Putamen (tissue), 1 donor: ENCODE results near the gene EMX2.
A peak's percentile ranks its signal among the peaks of the same experiment; 100 is the strongest.

Experiments used
- DNase-seq: peaks from one replicate; pipeline ENCODE4 v3.0.0-alpha.2; 2016; ENCODE audit warnings: low spot score

EMX2 gene

GRCh38 chr10:117544711-117545140, 2.2 kb downstream of the EMX2 start:
- no peak for DNase-seq

DNA sequence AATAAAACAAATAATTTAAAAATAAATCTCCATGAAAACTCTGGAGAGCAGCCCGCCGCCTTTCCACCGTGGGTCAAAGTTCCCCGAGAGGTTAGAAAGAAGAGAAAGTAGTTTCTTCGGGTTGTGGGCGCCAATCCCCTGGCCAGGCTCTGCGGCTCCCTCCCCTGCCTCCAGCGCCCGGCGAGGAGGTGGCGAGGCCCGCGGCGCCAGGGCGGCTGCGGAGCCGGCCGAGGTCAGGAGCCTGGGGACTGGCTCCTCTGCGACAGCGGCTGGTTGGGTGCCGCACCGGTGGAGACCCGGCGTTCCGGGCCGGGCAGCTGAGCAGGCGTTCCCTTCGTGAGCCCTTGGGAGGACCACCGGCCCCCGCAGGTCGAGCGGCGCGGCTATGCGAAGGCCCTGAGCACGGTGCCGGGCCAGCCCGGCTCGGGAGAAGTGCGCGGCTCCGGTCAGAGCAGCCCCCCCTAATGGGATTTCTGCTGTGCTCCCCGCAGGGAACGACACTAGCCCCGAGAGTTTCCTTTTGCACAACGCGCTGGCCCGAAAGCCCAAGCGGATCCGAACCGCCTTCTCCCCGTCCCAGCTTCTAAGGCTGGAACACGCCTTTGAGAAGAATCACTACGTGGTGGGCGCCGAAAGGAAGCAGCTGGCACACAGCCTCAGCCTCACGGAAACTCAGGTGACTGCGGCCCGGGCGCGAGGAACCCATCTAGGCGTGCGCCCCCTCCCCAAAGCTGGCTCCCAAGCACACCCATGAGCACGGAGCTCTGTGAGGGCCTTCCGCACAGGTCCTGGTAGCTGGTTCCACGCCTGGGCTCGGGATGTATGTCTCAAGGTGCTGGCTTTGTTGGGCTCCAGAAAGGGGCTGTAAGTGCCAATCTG, 2.8 kb downstream of the EMX2 start:
- no peak for DNase-seq

GRCh38 chr10:117546020-117546580, 3.6 kb downstream of the EMX2 start:
- no peak for DNase-seq

DNA sequence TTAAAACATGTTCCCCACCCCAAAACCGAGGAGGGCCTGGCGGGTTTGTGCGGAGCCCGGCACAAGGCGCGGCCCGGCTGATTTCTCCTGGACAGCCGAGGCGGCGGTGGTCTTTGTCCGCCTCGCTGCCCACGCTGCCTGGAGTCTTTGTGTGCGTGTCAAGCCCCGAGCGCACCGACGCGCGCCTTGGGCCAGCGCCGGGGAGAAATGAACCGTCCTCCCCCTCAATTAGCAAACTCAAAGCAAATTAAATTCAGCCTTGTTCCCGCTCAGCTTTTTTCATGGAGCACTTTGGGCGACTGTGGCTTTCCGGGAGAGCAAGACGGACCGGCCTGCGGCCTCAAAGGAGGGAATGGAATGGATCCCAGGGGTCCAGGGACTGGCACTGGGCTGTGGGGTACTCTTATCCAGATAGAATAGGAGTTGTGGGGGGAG, 4.1 kb downstream of the EMX2 start:
- no peak for DNase-seq

DNA sequence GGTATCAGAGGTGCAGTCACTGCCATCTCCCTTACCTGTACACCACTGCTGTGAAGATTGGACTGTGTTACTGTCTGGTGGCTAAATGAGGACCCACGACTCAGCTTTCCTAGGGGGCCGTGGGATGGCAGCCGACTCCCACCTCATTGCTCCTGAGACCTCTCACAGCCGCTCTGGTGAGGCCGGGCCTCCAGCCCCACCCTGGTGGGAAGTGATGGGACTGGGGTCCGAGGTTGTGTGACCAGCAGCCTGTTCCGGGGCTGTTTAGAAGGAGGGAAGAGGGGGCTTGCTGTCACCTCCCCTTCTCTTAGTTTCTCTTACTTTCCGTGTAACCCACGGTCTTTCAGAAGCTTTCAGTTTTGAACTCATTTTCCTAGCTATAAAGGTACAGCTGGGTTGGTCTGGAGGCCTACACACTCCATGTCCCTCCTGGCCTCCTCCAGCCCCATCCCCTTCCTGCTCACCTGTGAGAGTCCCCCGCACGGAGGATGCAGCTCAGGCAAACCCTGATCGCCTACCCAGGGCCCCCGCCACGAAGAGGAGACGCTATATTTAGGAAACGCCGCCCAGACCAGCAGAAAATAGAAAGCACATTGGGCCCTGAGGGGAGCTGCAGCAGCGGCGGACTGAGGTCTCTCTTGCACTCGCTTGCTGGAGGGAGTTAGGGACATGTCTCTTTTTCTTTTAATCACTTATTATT, 4.6 kb downstream of the EMX2 start:
- no peak for DNase-seq

- DNase-seq = no peak
These were observed 5.4 kb downstream of the EMX2 start for GRCh38 chr10:117547716-117548668.

GRCh38 chr10:117549100-117549585, 6.6 kb downstream of the EMX2 start:
- DNase-seq = no peak

- no peak for DNase-seq
These were observed 7.5 kb downstream of the EMX2 start for GRCh38 chr10:117550076-117550475.

DNA sequence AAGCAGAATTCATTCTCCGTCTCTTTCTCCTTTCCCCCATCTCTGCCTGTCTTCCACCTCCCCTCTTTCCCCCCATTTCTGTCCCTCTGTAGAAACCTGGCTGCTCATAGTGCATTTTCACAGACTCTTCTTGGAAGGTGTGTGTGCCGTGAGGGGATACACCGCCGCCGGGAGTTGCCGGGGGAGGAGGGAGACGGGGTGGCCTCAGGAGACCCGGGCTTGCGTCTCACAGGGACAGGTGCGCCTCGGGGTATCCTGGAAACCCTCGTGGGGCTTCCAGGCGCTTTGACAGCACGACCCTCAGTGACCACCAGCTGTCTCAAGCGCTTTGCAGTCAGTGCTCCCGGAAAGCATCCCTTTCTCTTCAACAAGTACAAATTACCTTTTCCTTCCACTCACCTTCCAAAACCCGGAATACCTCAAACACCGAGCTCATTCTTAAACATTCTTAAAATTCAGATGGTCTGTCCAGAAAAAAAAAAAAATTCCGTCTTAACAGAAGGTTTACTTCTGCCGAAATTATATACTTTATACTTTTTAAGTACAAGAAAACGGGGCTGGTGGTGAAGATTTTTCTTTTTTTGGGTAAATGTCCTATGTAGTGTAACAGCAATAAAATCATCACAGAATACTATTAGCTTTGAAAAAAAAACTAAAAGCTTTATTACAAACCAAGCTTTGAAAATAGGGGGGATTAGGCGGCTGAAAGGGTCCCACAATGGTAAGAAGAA, 8.2 kb downstream of the EMX2 start:
- no peak for DNase-seq

GRCh38 chr10:117551330-117552155, 9.0 kb downstream of the EMX2 start:
- DNase-seq = no peak

GRCh38 chr10:117552156-117552631, 9.6 kb downstream of the EMX2 start:
- peak; percentile 48 for DNase-seq

GRCh38 chr10:117552701-117553141, 10.2 kb downstream of the EMX2 start:
- DNase-seq = no peak

- DNase-seq = no peak
These were observed 10.7 kb downstream of the EMX2 start for GRCh38 chr10:117553142-117553814.

- no peak for DNase-seq
These were observed 11.2 kb downstream of the EMX2 start for GRCh38 chr10:117553815-117554172.

DNA sequence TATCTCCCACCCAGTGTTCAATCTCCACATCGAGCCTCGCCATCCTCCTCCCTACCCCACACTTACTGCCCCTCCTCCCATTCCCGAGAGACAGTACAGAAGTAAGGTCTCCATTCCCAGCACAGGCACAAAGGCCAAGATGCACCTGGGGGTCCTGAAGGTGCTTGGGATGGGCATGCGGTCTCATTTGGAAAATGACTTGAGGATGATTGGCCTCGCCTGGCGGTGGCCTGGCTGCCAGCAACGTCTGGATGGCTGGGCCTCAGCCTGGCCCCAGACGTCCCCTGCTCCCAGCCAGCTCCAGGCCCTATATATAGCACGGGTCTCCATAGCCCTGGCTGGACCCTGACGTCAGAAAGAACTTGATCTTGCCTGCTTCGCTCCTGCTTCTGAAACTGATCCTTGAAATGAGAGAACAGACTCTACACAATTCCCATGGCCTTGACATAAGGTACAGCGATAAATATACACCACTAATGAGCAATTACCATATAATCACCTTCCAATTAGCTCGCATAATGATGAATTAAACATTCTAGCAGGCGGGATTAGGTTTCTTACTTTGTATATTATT, 11.8 kb downstream of the EMX2 start:
- no peak for DNase-seq

DNA sequence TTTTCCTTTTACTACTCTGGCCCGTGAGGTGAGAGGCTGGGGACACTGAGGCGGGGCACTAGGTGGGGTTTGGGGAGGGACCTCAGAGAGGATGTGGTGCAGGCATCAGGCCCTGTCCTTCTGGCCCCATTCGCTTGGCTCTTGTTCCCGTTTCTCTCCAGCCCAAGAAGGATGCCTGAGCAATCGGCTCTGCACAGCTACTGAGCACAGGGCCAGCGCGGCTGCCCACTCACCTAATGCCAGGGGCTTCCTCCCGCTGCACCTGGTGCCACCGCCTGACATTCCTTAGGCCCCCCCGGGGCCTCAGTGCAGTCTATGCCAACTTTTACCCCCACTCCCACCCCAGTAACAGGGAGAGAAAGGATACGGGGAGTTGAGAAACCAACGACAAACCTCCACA, 12.5 kb downstream of the EMX2 start:
- DNase-seq = no peak

GRCh38 chr10:117555863-117556262, 13.3 kb downstream of the EMX2 start:
- no peak for DNase-seq

GRCh38 chr10:117556356-117556755, 13.8 kb downstream of the EMX2 start:
- DNase-seq = no peak

GRCh38 chr10:117559712-117560111, 17.2 kb downstream of the EMX2 start:
- DNase-seq = no peak
